H9 (cell line): ENCODE results near the gene NDUFB10. TPM values are rescaled to one million over a fixed set of nuclear protein-coding genes. Genes with fewer than 3 reads are reported as not detected.

Experiments
- DNase-seq: peaks from one replicate; pipeline ENCODE4 v3.0.0-alpha.2; 2017
- H2AFZ ChIP-seq: one replicate; pipeline ENCODE4 v1.6.1; 2013; ENCODE audit warnings: mild to moderate bottlenecking, low read length, control low read depth, moderate library complexity
- H2AK5ac ChIP-seq: 2 replicates; pipeline ENCODE4 v1.6.1; 2013; ENCODE audit warnings: low read length, control low read depth, mixed read lengths; ENCODE audit not compliant: insufficient read length
- H2BK120ac ChIP-seq: one replicate; pipeline ENCODE4 v1.6.1; 2013; ENCODE audit warnings: low read depth, mild to moderate bottlenecking, low read length, control low read depth, inconsistent platforms; ENCODE audit not compliant: poor library complexity, severe bottlenecking
- H2BK12ac ChIP-seq: 2 replicates; pipeline ENCODE4 v1.6.1; 2013; ENCODE audit warnings: low read length, control low read depth, mixed read lengths, low read depth; ENCODE audit not compliant: insufficient read length
- H2BK15ac ChIP-seq: 2 replicates; pipeline ENCODE4 v1.6.1; 2013; ENCODE audit warnings: low read depth, low read length, control low read depth
- H2BK20ac ChIP-seq: one replicate; pipeline ENCODE4 v1.6.1; 2013; ENCODE audit warnings: low read depth, mild to moderate bottlenecking, low read length, control low read depth, inconsistent platforms; ENCODE audit not compliant: poor library complexity, severe bottlenecking
- H2BK5ac ChIP-seq: 2 replicates; pipeline ENCODE4 v1.6.1; 2013; ENCODE audit warnings: low read length, control low read depth, mixed read lengths; ENCODE audit not compliant: insufficient read length
- H3K14ac ChIP-seq: 2 replicates; pipeline ENCODE4 v1.6.1; 2013; ENCODE audit warnings: low read length, control low read depth; ENCODE audit not compliant: insufficient read depth
- H3K18ac ChIP-seq: 2 replicates; pipeline ENCODE4 v1.6.1; 2013; ENCODE audit warnings: low read depth, mild to moderate bottlenecking, mixed read lengths, low read length, control low read depth; ENCODE audit not compliant: insufficient read length
- H3K23ac ChIP-seq: 2 replicates; pipeline ENCODE4 v1.6.1; 2013; ENCODE audit warnings: low read length, control low read depth, mixed read lengths, low read depth; ENCODE audit not compliant: insufficient read length
- H3K23me2 ChIP-seq: 2 replicates; pipeline ENCODE4 v1.6.1; 2013; ENCODE audit warnings: low read depth, mild to moderate bottlenecking, mixed read lengths, low read length, control low read depth; ENCODE audit not compliant: insufficient read length, poor library complexity, severe bottlenecking
- H3K27ac ChIP-seq: 2 replicates; pipeline ENCODE4 v1.5.1; 2013; ENCODE audit warnings: low read length, control low read depth, mixed read lengths, low read depth; ENCODE audit not compliant: insufficient read length
- H3K27me3 ChIP-seq: 2 replicates; pipeline ENCODE4 v1.6.1; 2013; ENCODE audit warnings: low read length, control low read depth, inconsistent platforms; ENCODE audit not compliant: insufficient read depth
- H3K4ac ChIP-seq: 2 replicates; pipeline ENCODE4 v1.6.1; 2013; ENCODE audit warnings: low read depth, mild to moderate bottlenecking, control low read depth, inconsistent platforms, low read length, moderate library complexity
- H3K4me1 ChIP-seq: 2 replicates; pipeline ENCODE4 v1.6.1; 2013; ENCODE audit warnings: low read length, control low read depth, inconsistent platforms; ENCODE audit not compliant: insufficient read depth
- H3K4me2 ChIP-seq: 2 replicates; pipeline ENCODE4 v1.6.1; 2013; ENCODE audit warnings: low read length, control low read depth, mixed read lengths; ENCODE audit not compliant: insufficient read length, insufficient read depth
- H3K56ac ChIP-seq: 2 replicates; pipeline ENCODE4 v1.6.1; 2013; ENCODE audit warnings: low read depth, mild to moderate bottlenecking, mixed read lengths, low read length, control low read depth; ENCODE audit not compliant: insufficient read length
- H3K79me1 ChIP-seq: 2 replicates; pipeline ENCODE4 v1.6.1; 2013; ENCODE audit warnings: low read depth, mild to moderate bottlenecking, moderate library complexity, low read length, control low read depth, inconsistent platforms; ENCODE audit not compliant: insufficient read depth, poor library complexity, severe bottlenecking
- H3K79me2 ChIP-seq: 2 replicates; pipeline ENCODE4 v1.6.1; 2013; ENCODE audit warnings: low read length, control low read depth, inconsistent platforms; ENCODE audit not compliant: insufficient read depth
- H3K9ac ChIP-seq: 2 replicates; pipeline ENCODE4 v1.6.1; 2013; ENCODE audit warnings: low read length, control low read depth, mixed read lengths; ENCODE audit not compliant: insufficient read length; ENCODE audit errors: extremely low read depth
- H3K9me3 ChIP-seq: one replicate; pipeline ENCODE4 v1.6.1; 2013; ENCODE audit warnings: low read depth, low read length, inconsistent platforms; ENCODE audit not compliant: control insufficient read depth
- H3T11ph ChIP-seq: one replicate; pipeline ENCODE4 v1.6.1; 2013; ENCODE audit warnings: mild to moderate bottlenecking, low read length, control low read depth, inconsistent platforms
- H4K20me1 ChIP-seq: one replicate; pipeline ENCODE4 v1.6.1; 2013; ENCODE audit not compliant: control insufficient read depth, insufficient read length, insufficient read depth
- H4K5ac ChIP-seq: 2 replicates; pipeline ENCODE4 v1.6.1; 2013; ENCODE audit warnings: low read depth, mild to moderate bottlenecking, mixed read lengths, low read length, control low read depth; ENCODE audit not compliant: insufficient read length
- H4K8ac ChIP-seq: replicated peaks from 2 replicates; pipeline ENCODE4 v1.6.1; 2013; ENCODE audit warnings: low read length, control low read depth, mixed read lengths, low read depth; ENCODE audit not compliant: insufficient read length
- H4K91ac ChIP-seq: 2 replicates; pipeline ENCODE4 v1.6.1; 2013; ENCODE audit warnings: low read depth, mild to moderate bottlenecking, moderate library complexity, mixed read lengths, low read length, control low read depth; ENCODE audit not compliant: insufficient read length
- H3K27ac Mint-ChIP-seq, 3 experiments: 2 replicates in 2 of 3; 3 replicates in 1 of 3; pipeline ENCODE4 v1.8.0; 2020 to 2021; ENCODE audit warnings: mixed read lengths in 3 of 3, mild to moderate bottlenecking in 1 of 3, moderate library complexity in 1 of 3
- H3K27me3 Mint-ChIP-seq: 2 replicates; pipeline ENCODE4 v1.8.0; 2021; ENCODE audit warnings: low read depth, mild to moderate bottlenecking, moderate library complexity, mixed read lengths
- H3K36me3 Mint-ChIP-seq, 3 experiments: 2 replicates in 2 of 3; 3 replicates in 1 of 3; pipeline ENCODE4 v1.8.0; 2020 to 2021; ENCODE audit warnings: low read depth in 3 of 3, mixed read lengths in 3 of 3; ENCODE audit not compliant: insufficient read depth in 1 of 3
- H3K4me1 Mint-ChIP-seq, 2 experiments: 2 replicates each; pipeline ENCODE4 v1.8.0; 2020; ENCODE audit warnings: mixed read lengths in 2 of 2
- H3K4me3 Mint-ChIP-seq, 2 experiments: 2 replicates in 1 of 2; 3 replicates in 1 of 2; pipeline ENCODE4 v1.8.0; 2020 to 2021; ENCODE audit warnings: mild to moderate bottlenecking in 2 of 2, mixed read lengths in 2 of 2, moderate library complexity in 1 of 2
- H3K9me3 Mint-ChIP-seq, 2 experiments: 2 replicates in 1 of 2; 3 replicates in 1 of 2; pipeline ENCODE4 v1.8.0; 2020; ENCODE audit warnings: mild to moderate bottlenecking in 2 of 2, mixed read lengths in 2 of 2, moderate library complexity in 1 of 2
- CTCF ChIP-seq: fragments of 200-600 bp; sonication (generic); conservative IDR thresholded peaks from 3 replicates; pipeline ENCODE4 v1.8.0; 2021; ENCODE audit warnings: antibody characterized with exemption, mild to moderate bottlenecking
- WGBS: extraction: QIAGEN DNeasy Blood & Tissue Kit; methylation state at CpG from one replicate; pipeline ENCODE4 v1.1.7; 2013; ENCODE audit warnings: missing lambda C conversion rate, low lambda C conversion rate, mixed read lengths; ENCODE audit not compliant: insufficient read length; ENCODE audit errors: extremely low coverage; 5-methylcytosine and 5-hydroxymethylcytosine counted together
- total RNA-seq: library from RNA; stranded (reverse); gene quantifications from 2 replicates; pipeline ENCODE4 v1.2.1, GENCODE V29; 2021

Gene NDUFB10
- total RNA-seq, 1 experiment from 2014 or later = 191 TPM

- DNase-seq = peak; percentile 86
- H3K9me3 Mint-ChIP-seq = no peaks in the 10 kb centered on the region; a peak in 1 of 5 replicates
- H3K4me1 ChIP-seq = no peaks in the 10 kb centered on the region; the same call in 1 of the 2 replicates
- H4K91ac ChIP-seq = no peak overlapping the region
- no peaks in the 10 kb centered on the region for H3K9me3 ChIP-seq
- no peak overlapping the region for H2AFZ ChIP-seq
- H4K5ac ChIP-seq = no peak overlapping the region
- H3K27me3 Mint-ChIP-seq = peaks cover 42% of the 10 kb centered on the region
- H3K27me3 ChIP-seq = peaks cover 15% of the 10 kb centered on the region; the same call in 1 of the 2 replicates
- H2AK5ac ChIP-seq = no peak overlapping the region
- peak overlapping the region; percentile 66 to 84 for H3K4me3 Mint-ChIP-seq
- H3K23me2 ChIP-seq = peaks cover 18% of the 10 kb centered on the region
- H2BK120ac ChIP-seq = no peak overlapping the region
- no peak for TF ChIP-seq CTCF
- no peak overlapping the region for H3K4ac ChIP-seq
- H3K4me2 ChIP-seq = peak overlapping the region; percentile 53
- no peak overlapping the region for H3K27ac ChIP-seq
- H2BK15ac ChIP-seq = no peak overlapping the region; the same call in 1 of the 2 replicates
- WGBS = no CpG with 5 or more reads among the region's 50 CpGs
- H3K23ac ChIP-seq = no peak overlapping the region
- no peak overlapping the region for H2BK20ac ChIP-seq
- H2BK5ac ChIP-seq = no peak overlapping the region
- H3K79me1 ChIP-seq = no peaks in the 10 kb centered on the region
- H3T11ph ChIP-seq = no peak overlapping the region
- H3K56ac ChIP-seq = no peak overlapping the region
- H3K4me1 Mint-ChIP-seq = peaks cover 16 to 20% of the 10 kb centered on the region in 2 experiments
- peak overlapping the region; percentile 70 for H3K14ac ChIP-seq
- peaks cover under 1% of the 10 kb centered on the region for H4K20me1 ChIP-seq
- no peaks in the 10 kb centered on the region for H3K79me2 ChIP-seq
- H3K9ac ChIP-seq = no peak overlapping the region
- H2BK12ac ChIP-seq = no peak overlapping the region
- no peak overlapping the region for H4K8ac ChIP-seq
- peaks cover 0 to 16% (median 14%) of the 10 kb centered on the region in 3 experiments; a peak in 6 of 7 replicates for H3K36me3 Mint-ChIP-seq
- peak overlapping the region in 1 of 3 experiments; percentile 57; a peak in 1 of 7 replicates for H3K27ac Mint-ChIP-seq
- no peak overlapping the region for H3K18ac ChIP-seq
Observed at GRCh38 chr16:1990351-1991134, 31.2 kb downstream of the NDUFB10 start.
